NCI-H82 treated with DMSO at 0.1 percent for 48 hours (cell line): Measurements from ENCODE around the gene HGS.
A peak's percentile ranks its signal among the peaks of the same experiment; 100 is the strongest.
"Not testable (repeated sequence)": the region's sequence is repeated elsewhere in the genome, so short reads cannot be mapped to it uniquely, and the experiment has no call there.

Experiments
- DNase-seq: peaks from one replicate; lab custom pipeline; 2025; ENCODE audit not compliant: unreplicated experiment; lab: John Stamatoyannopoulos, UW

The HGS gene

GRCh38 chr17:81717049-81717765 is 33.4 kb downstream of the HGS start:
- no peak for DNase-seq

GRCh38 chr17:81717766-81718089 is 33.9 kb downstream of the HGS start:
- DNase-seq, result no peak

- no peak for DNase-seq
These were observed 35.8 kb downstream of the HGS start for GRCh38 chr17:81719410-81720266.

- DNase-seq, result no peak
These were observed 36.7 kb downstream of the HGS start for GRCh38 chr17:81720267-81721071.

- no peak for DNase-seq
These were observed 38.6 kb downstream of the HGS start for GRCh38 chr17:81722184-81723120.

GRCh38 chr17:81723651-81724209 is 39.9 kb downstream of the HGS start:
- DNase-seq, result no peak

GRCh38 chr17:81725439-81725838 is 41.6 kb downstream of the HGS start:
- no peak for DNase-seq

- DNase-seq, result no peak
These were observed 42.2 kb downstream of the HGS start for GRCh38 chr17:81726004-81726403.

GRCh38 chr17:81727324-81728031 is 43.7 kb downstream of the HGS start:
- no peak for DNase-seq

GRCh38 chr17:81733507-81734404 is 49.9 kb downstream of the HGS start:
- peak; percentile 30 for DNase-seq

- DNase-seq, result no peak
These were observed 50.8 kb downstream of the HGS start for GRCh38 chr17:81734405-81735263.

GRCh38 chr17:81735264-81736102 is 51.7 kb downstream of the HGS start:
- DNase-seq, result no peak

- DNase-seq, result no peak
These were observed 54.4 kb downstream of the HGS start for GRCh38 chr17:81737947-81738800.

- no peak for DNase-seq
These were observed 55.1 kb downstream of the HGS start for GRCh38 chr17:81738801-81739393.

GRCh38 chr17:81739593-81739992 is 55.8 kb downstream of the HGS start:
- not testable (repeated sequence) for DNase-seq
